Activated naive CD8-positive, alpha-beta T cell treated with anti-CD3 and anti-CD28 coated beads, Interleukin-2, amount 50 U/mL, for 24 hours (primary cell): Measurements from ENCODE around the gene SPSB4.
A peak's percentile ranks its signal among the peaks of the same experiment; 100 is the strongest.
"Not testable (repeated sequence)": the region's sequence is repeated elsewhere in the genome, so short reads cannot be mapped to it uniquely, and the experiment has no call there.

ENCODE experiments used
- ATAC-seq: fragments of 150-1000 bp; cut with Tn5 transposase; one replicate; pipeline ENCODE4 v1.10.0; 2021
- DNase-seq: peaks from one replicate; pipeline ENCODE4 v3.0.0; 2021
- H3K27ac Mint-ChIP-seq: one replicate; pipeline ENCODE4 v1.8.0; 2021; ENCODE audit warnings: mild to moderate bottlenecking, mixed read lengths
- H3K27me3 Mint-ChIP-seq: one replicate; pipeline ENCODE4 v1.8.0; 2021; ENCODE audit warnings: mixed read lengths
- H3K36me3 Mint-ChIP-seq: one replicate; pipeline ENCODE4 v1.8.0; 2021; ENCODE audit warnings: low read depth, mixed read lengths
- H3K4me1 Mint-ChIP-seq: one replicate; pipeline ENCODE4 v1.8.0; 2021; ENCODE audit warnings: mixed read lengths
- H3K4me3 Mint-ChIP-seq: one replicate; pipeline ENCODE4 v1.8.0; 2021; ENCODE audit warnings: mild to moderate bottlenecking, moderate library complexity, mixed read lengths
- H3K9me3 Mint-ChIP-seq: one replicate; pipeline ENCODE4 v1.8.0; 2021; ENCODE audit warnings: mixed read lengths

SPSB4 gene

GRCh38 chr3:141050576-141051442, at the start of gene SPSB4:
Gene SPSB4 (plus strand): TSS chr3:141051347. CDS start chr3:141066105, 14,758 bp downstream.
- ATAC-seq (peak; percentile 63), DNase-seq (peak; percentile 45)
- Mint-ChIP-seq H3K36me3 (no peaks in the 10 kb centered on the region), H3K27ac (no peak within 1 kb of the TSS), H3K9me3 (no peaks in the 10 kb centered on the region), H3K4me1 (peaks cover 12% of the 10 kb centered on the region), H3K27me3 (peaks cover 74% of the 10 kb centered on the region), H3K4me3 (peak within 1 kb of the TSS; percentile 70)

GRCh38 chr3:141006344-141006743, 44.8 kb upstream of the SPSB4 start:
- no peaks in the 10 kb centered on the region for H3K9me3 Mint-ChIP-seq
- H3K4me3 Mint-ChIP-seq: no peak overlapping the region
- ATAC-seq: no peak
- H3K27me3 Mint-ChIP-seq: peaks cover 19% of the 10 kb centered on the region
- DNase-seq: no peak
- no peak overlapping the region for H3K27ac Mint-ChIP-seq
- no peaks in the 10 kb centered on the region for H3K36me3 Mint-ChIP-seq
- H3K4me1 Mint-ChIP-seq: peaks cover 1% of the 10 kb centered on the region

DNA sequence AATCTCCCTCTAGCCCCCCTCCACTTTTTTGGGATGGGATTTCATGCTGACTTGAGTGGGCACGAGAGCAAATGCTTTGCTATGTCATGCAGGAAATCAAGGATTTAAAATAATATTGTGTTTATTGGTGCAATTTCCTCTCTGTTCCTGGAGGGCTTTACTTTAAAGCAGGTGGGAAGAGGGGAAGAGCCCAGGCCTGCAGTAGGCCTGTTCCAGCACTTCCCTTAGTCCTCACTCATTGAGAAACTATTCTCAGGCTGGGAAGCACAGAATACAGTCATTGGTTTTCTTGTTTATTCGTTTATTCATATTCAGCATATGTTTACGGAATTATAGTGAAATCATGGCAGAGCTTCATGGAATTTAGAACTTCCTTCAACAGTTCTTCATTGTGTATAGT, 41.7 kb upstream of the SPSB4 start:
- ATAC-seq (no peak), DNase-seq (no peak)
- H3K4me3 Mint-ChIP-seq: no peak overlapping the region
- H3K4me1 Mint-ChIP-seq: peaks cover 6% of the 10 kb centered on the region
- peaks cover 22% of the 10 kb centered on the region for H3K27me3 Mint-ChIP-seq
- H3K9me3 Mint-ChIP-seq: no peaks in the 10 kb centered on the region
- no peaks in the 10 kb centered on the region for H3K36me3 Mint-ChIP-seq
- no peak overlapping the region for H3K27ac Mint-ChIP-seq

GRCh38 chr3:141011232-141011996, 39.7 kb upstream of the SPSB4 start:
- peaks cover 6% of the 10 kb centered on the region for H3K4me1 Mint-ChIP-seq
- H3K4me3 Mint-ChIP-seq: no peak overlapping the region
- H3K36me3 Mint-ChIP-seq: no peaks in the 10 kb centered on the region
- H3K9me3 Mint-ChIP-seq: no peaks in the 10 kb centered on the region
- H3K27ac Mint-ChIP-seq: no peak overlapping the region
- DNase-seq (peak; percentile 87), ATAC-seq (peak; percentile 92)
- H3K27me3 Mint-ChIP-seq: peaks cover 22% of the 10 kb centered on the region

- H3K27ac Mint-ChIP-seq: no peak overlapping the region
- no peak for DNase-seq
- no peak overlapping the region for H3K4me3 Mint-ChIP-seq
- H3K36me3 Mint-ChIP-seq: no peaks in the 10 kb centered on the region
- H3K9me3 Mint-ChIP-seq: no peaks in the 10 kb centered on the region
- peaks cover 24% of the 10 kb centered on the region for H3K27me3 Mint-ChIP-seq
- peaks cover 8% of the 10 kb centered on the region for H3K4me1 Mint-ChIP-seq
- peak; percentile 20 for ATAC-seq
These were observed 39.2 kb upstream of the SPSB4 start for GRCh38 chr3:141011997-141012262.

DNA sequence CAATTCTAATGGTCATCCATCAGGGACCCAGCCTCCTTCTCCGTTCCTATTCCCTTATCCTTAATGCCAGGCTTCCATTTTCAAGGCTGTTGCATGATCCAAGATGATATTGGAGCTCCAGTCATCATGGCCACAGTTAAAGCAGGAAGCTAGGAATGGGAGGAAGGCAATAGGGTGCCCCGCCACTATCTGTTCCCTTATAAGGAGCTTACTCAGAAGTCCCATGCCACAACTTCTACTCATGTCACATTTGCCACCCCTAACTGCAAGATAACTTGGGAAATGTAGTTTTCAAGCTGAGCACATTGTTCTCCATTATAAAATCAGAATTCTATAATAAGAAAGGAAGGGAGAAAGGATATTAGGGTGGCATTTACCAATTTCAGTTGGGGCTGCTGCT, 38.6 kb upstream of the SPSB4 start:
- no peak for DNase-seq
- peaks cover 24% of the 10 kb centered on the region for H3K27me3 Mint-ChIP-seq
- ATAC-seq: no peak
- H3K9me3 Mint-ChIP-seq: no peaks in the 10 kb centered on the region
- H3K4me1 Mint-ChIP-seq: peaks cover 15% of the 10 kb centered on the region
- H3K27ac Mint-ChIP-seq: no peak overlapping the region
- no peak overlapping the region for H3K4me3 Mint-ChIP-seq
- peaks cover 2% of the 10 kb centered on the region for H3K36me3 Mint-ChIP-seq

DNA sequence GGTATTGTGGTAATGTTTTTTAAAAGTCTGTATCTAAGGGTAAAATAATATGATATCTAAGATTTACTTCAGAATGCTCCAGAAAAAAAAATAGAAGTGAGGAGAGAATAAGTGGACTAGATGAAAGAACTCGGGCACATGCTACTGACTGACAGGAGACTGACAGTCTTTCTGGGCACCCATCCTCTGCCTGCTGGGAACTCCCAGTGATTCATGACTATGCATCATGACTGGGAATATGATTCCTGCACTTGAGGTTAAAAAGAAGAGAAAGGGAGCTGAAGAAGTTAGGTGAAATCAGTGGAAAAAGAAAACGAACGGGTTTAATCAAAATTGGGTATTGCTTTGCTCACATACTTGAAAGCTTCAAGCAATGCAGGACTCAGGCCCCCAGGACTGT, 35.7 kb upstream of the SPSB4 start:
- no peak overlapping the region for H3K4me3 Mint-ChIP-seq
- no peaks in the 10 kb centered on the region for H3K9me3 Mint-ChIP-seq
- H3K27me3 Mint-ChIP-seq: peaks cover 12% of the 10 kb centered on the region
- H3K36me3 Mint-ChIP-seq: peaks cover 2% of the 10 kb centered on the region
- H3K4me1 Mint-ChIP-seq: peaks cover 28% of the 10 kb centered on the region
- ATAC-seq: no peak
- DNase-seq: no peak
- no peak overlapping the region for H3K27ac Mint-ChIP-seq

GRCh38 chr3:141017366-141018322, 33.5 kb upstream of the SPSB4 start:
- not testable (repeated sequence) for H3K9me3 Mint-ChIP-seq, ATAC-seq, H3K36me3 Mint-ChIP-seq, H3K27me3 Mint-ChIP-seq
- Mint-ChIP-seq H3K4me1 (peaks cover 25% of the 10 kb centered on the region), H3K4me3 (peak overlapping the region; percentile 55), H3K27ac (peak overlapping the region; percentile 70)
- peak; percentile 43 for DNase-seq

DNA sequence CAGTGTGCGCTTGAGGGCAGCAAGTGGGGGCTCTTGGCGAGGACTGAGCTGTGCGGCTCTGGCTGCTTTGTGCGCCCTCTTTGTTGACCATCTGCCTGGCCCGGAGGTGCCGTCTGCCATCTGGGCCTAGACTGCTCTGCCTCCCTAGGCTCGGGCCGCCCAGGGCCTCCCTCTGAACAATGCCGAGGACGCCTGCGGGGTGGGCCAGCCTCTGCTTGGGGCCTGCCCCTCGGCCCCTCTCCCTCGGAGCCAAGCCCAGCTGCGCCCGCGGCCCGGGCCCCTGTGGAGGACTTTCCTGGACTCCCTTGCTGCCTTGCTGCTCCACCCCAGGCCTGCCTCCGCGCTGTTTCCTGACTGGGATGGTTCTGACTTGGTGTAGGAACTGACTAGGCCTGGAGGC, 31.9 kb upstream of the SPSB4 start:
- Mint-ChIP-seq H3K27ac (no peak overlapping the region), H3K4me3 (no peak overlapping the region), H3K36me3 (peaks cover 2% of the 10 kb centered on the region), H3K9me3 (no peaks in the 10 kb centered on the region), H3K27me3 (peaks cover 6% of the 10 kb centered on the region), H3K4me1 (peaks cover 25% of the 10 kb centered on the region)
- ATAC-seq (no peak), DNase-seq (no peak)

DNA sequence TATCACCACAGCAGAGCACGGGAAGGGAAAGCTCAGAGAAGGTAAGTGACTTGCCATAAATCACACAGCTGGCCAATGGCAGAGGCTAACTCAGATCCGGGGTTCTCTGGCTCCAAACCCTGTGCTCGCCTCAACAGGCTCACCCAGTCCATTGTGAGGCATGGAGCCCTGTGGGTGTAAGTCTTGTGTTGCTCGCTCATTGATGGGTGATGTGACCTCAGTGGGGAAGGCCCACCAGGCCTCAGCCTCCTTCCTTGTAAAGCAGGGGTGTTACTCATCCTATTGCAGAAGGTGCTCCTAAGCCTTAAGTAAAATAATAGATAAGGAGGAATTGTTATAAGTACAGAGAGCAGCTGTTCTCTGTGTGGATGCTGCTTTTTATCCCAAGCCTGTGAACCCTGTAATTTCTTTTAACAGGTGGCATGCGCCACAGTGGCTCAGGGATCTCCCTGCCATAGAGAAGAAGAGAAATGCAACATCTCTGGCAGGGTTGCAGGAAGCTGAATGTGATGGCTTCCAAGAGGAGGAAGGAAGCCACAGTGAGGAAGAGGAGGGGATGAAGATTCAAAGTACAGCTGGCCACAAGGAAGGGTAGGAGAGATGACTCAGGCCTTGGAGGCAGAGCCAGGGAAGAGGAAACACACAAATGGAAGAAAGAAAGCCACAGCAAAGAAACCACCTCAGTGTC, 30.9 kb upstream of the SPSB4 start:
- H3K27ac Mint-ChIP-seq: peak overlapping the region; percentile 24
- peaks cover 6% of the 10 kb centered on the region for H3K27me3 Mint-ChIP-seq
- ATAC-seq (peak; percentile 94), DNase-seq (peak; percentile 43)
- H3K4me1 Mint-ChIP-seq: peaks cover 25% of the 10 kb centered on the region
- no peaks in the 10 kb centered on the region for H3K9me3 Mint-ChIP-seq
- H3K4me3 Mint-ChIP-seq: no peak overlapping the region
- peaks cover 2% of the 10 kb centered on the region for H3K36me3 Mint-ChIP-seq

DNA sequence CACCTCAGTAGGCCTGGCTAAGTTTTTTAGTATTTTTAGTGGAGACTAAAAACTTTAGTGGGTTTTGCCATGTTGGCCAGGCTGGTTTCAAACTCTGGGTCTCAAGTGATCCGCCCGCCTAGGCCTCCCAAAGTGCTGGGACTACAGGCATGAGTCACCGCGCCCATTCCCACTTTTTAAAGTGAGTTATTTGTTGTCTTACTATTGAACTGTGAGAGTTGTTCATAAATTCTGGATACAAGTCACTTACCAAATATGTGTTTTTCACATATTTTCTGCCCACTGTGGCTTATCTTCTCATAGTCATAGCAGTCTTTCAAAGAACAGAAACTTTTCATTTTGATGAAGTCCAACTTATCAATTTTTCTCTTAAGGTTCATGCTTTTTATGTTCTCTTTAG, 29.9 kb upstream of the SPSB4 start:
- H3K9me3 Mint-ChIP-seq: no peaks in the 10 kb centered on the region
- no peak overlapping the region for H3K4me3 Mint-ChIP-seq
- peaks cover 2% of the 10 kb centered on the region for H3K36me3 Mint-ChIP-seq
- no peak overlapping the region for H3K27ac Mint-ChIP-seq
- peaks cover 25% of the 10 kb centered on the region for H3K4me1 Mint-ChIP-seq
- ATAC-seq (no peak), DNase-seq (no peak)
- peaks cover 5% of the 10 kb centered on the region for H3K27me3 Mint-ChIP-seq

DNA sequence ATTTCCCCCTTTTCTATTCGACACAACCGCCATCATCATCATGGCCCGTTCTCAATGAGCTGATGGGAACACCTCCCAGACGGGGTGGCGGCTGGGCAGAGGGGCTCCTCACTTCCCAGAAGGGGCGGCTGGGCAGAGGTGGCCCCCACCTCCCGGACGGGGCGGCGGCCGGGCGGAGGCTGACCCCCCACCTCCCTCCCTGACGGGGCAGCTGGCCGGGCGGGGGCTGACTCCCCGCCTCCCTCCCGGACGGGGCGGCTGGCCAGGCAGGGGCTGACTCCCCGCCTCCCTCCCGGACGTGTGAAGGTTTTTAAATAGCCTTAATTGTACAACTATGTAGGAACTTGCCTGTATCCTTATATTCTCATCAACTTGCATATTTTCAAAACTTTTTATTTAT, 20.9 kb upstream of the SPSB4 start:
- DNase-seq: no peak
- no peaks in the 10 kb centered on the region for H3K4me1 Mint-ChIP-seq
- no peak overlapping the region for H3K27ac Mint-ChIP-seq
- H3K36me3 Mint-ChIP-seq: no peaks in the 10 kb centered on the region
- H3K9me3 Mint-ChIP-seq: no peaks in the 10 kb centered on the region
- peaks cover 2% of the 10 kb centered on the region for H3K27me3 Mint-ChIP-seq
- H3K4me3 Mint-ChIP-seq: no peak overlapping the region
- no peak for ATAC-seq

- Mint-ChIP-seq H3K4me1 (no peaks in the 10 kb centered on the region), H3K36me3 (no peaks in the 10 kb centered on the region), H3K9me3 (no peaks in the 10 kb centered on the region), H3K4me3 (no peak overlapping the region), H3K27ac (no peak overlapping the region), H3K27me3 (peaks cover 9% of the 10 kb centered on the region)
- ATAC-seq: no peak
- no peak for DNase-seq
These were observed 11.6 kb upstream of the SPSB4 start for GRCh38 chr3:141039589-141039988.
